GM04503 (cell line): Measurements from ENCODE around the gene CFD.
"Not testable (repeated sequence)": the region's sequence is repeated elsewhere in the genome, so short reads cannot be mapped to it uniquely, and the experiment has no call there.

Source experiments
- DNase-seq: peaks from one replicate; pipeline ENCODE4 v3.0.0-alpha.2; 2012; ENCODE audit warnings: low read depth

CFD gene

GRCh38 chr19:852136-853013 is 7.1 kb upstream of the CFD start, which contains the start of gene ELANE:
TSS of gene ELANE (plus strand) at chr19:852303. CDS start at chr19:852329, 26 bp downstream.
- DNase-seq, result no peak

DNA sequence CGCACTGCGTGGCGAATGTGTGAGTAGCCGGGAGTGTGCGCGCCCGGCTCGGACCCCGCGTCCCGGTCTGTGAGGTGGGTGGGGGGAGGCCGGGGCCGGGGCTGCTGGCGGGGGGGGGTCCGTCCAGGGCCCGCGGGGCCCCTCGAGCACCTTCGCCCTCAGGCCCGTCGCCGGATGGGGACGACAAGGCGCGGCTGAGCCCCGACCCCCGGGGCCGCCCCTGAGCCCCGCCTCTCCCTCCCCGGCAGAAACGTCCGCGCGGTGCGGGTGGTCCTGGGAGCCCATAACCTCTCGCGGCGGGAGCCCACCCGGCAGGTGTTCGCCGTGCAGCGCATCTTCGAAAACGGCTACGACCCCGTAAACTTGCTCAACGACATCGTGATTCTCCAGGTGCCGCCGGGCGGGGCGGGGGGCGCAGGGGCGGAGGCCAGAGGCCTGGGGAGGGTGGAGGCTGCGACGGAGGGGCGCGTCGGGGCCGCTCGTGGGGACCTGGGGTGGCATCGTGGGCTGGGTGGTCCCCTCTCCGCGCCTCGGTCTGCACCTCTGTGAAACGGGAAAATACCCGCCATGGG is 6.4 kb upstream of the CFD start:
- DNase-seq, result no peak

DNA sequence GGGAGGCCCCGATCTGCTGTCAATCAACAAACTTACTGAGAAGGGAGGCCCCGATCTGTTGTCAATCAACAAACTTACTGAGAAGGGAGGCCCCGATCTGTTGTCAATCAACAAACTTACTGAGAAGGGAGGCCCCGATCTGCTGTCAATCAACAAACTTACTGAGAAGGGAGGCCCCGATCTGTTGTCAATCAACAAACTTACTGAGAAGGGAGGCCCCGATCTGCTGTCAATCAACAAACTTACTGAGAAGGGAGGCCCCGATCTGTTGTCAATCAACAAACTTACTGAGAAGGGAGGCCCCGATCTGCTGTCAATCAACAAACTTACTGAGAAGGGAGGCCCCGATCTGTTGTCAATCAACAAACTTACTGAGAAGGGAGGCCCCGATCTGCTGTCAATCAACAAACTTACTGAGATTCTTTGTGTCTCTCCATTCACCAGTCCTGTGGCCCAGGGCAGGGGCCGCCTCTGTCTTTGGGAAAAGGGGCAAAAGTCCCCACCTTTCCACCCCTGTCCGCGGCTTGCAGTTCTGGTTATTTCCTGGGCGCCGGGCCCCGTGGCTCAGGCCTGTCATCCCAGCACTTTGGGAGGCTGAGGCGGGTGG is 5.7 kb upstream of the CFD start:
- not testable (repeated sequence) for DNase-seq

DNA sequence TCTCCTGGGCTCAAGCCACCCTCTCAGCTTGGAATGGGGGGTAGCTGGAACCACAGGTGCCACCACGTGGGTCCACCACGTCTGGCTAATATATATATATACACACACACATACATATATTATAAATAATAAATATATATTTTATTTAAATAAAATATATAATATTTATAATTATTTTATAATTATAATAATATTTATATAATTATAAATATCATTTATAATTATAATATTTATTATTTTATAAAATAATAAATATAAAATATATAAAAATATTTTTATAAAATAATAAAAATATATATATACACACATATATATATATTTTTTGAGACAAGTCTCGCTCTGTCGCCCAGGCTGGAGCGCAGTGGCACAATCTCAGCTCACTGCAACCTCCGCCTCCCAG is 4.9 kb upstream of the CFD start:
- no peak for DNase-seq

- DNase-seq, result no peak
These were observed 4.3 kb upstream of the CFD start for GRCh38 chr19:855142-855541.

DNA sequence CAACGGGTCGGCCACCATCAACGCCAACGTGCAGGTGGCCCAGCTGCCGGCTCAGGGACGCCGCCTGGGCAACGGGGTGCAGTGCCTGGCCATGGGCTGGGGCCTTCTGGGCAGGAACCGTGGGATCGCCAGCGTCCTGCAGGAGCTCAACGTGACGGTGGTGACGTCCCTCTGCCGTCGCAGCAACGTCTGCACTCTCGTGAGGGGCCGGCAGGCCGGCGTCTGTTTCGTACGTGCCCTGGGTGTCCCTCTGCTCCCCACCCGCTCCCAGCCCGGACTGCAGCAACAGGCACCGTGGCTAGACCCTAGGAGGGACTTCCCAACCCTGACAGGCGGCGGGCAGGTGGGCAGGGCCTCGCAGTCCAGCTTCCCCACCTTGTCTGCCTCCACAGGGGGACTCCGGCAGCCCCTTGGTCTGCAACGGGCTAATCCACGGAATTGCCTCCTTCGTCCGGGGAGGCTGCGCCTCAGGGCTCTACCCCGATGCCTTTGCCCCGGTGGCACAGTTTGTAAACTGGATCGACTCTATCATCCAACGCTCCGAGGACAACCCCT is 3.8 kb upstream of the CFD start:
- no peak for DNase-seq

DNA sequence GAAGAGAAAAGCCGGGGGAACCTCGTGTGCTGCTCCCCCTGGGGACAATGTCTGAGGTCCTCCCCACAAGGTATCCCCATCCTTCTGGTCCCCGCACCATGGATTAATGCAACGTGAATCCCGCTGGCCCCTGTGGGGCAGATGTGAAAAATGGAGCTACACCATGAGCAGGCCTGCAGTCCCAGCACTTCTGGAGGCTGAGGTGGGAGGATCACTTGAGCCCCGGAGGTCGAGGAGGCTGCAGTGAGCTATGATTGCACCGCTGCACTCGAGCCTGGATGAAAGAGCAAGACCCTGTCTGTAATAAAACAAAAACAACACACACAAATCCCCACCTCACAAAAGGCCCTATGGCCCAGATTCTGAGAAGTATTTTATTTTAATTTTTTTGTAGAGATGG is 1.2 kb upstream of the CFD start:
- DNase-seq, result no peak

- DNase-seq, result no peak
These were observed 1.8 kb downstream of the CFD start for GRCh38 chr19:861141-861755.

DNA sequence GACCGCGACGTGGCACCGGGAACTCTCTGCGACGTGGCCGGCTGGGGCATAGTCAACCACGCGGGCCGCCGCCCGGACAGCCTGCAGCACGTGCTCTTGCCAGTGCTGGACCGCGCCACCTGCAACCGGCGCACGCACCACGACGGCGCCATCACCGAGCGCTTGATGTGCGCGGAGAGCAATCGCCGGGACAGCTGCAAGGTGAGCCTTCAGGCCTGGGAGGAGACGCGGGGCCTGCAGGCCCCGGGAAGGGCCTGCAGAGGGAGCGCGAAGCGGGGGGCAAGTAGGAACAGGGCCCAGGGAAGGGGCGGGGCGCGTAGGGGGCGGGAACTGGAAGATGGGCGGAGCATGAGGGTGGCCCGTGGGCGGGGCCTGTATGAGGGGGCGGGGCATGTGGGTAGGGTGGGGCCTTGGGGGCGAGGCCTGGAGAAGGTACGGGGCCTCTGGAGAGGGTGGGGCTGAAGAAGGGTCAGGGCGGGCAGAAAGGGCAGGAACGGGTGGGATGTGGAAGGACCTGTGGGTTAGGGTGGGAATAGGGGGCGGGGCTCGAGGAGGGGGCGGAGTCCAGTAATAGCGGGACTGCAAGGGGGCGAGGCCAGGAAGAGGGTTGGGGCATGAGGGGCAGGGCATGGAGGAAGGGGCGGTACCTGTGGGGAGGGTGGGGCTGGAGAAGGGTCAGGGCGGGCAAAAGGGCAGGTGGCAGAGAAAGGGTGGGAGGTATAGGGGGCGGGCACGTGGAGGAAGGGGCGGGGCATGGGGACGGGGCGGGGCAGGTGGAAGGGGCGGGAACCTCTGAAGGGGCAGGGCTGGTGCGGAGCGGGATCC is 2.5 kb downstream of the CFD start:
- DNase-seq, result no peak

- no peak for DNase-seq
These were observed 3.3 kb downstream of the CFD start for GRCh38 chr19:862581-863314.

DNA sequence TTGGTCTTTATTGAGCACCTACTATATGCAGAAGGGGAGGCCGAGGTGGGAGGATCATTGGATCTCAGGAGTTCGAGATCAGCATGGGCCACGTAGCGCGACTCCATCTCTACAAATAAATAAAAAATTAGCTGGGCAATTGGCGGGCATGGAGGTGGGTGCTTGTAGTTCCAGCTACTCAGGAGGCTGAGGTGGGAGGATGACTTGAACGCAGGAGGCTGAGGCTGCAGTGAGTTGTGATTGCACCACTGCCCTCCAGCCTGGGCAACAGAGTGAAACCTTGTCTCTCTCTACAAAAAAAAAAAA is 3.8 kb downstream of the CFD start:
- DNase-seq, result no peak

DNA sequence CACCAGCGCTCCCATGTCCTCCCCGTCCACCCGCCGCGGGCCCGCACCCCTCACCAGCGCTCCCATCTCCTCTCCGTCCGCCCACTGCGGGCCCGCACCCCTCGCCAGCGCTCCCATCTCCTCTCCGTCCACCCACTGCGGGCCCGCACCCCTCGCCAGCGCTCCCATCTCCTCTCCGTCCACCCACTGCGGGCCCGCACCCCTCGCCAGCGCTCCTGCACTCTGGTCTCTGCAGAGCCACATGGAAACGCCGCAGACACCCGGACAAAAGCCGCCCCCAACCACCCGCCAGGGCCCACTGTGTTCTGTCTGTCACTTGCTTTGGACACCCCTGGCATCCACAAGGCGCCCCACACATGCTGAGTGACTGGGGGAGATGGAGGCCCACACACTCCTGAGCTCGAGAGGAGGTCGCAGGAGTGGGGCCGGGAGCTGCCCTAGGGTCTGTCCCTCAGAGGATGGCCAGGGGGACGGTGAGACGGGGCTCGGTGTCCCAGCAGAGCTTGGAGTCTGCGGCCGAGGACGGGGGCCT is 7.4 kb downstream of the CFD start:
- no peak for DNase-seq

DNA sequence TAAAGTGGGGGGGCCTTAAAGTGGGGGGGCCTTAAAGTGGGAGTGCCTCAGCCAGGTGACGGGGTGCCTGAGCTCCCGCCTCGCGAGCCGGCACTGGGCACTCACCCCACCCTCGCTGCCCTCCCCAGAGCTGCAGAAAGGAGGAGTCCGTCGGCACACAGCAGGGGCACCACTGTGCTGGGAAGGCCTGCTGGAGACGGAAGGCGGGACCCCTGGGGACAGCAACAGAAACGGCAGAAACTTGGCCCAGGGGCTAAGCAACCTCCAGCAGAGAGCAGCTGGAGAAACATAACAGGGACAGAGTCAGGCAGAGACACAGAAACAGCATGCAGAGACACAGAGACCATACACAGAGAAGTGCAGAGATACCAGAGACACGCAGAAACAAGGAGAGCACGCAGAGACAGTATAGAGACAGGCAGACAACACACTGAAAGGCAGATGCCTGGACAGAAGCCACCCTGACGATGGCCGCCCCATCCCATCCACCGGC is 7.9 kb downstream of the CFD start:
- no peak for DNase-seq

- DNase-seq, result no peak
These were observed 8.5 kb downstream of the CFD start for GRCh38 chr19:867855-868457.

DNA sequence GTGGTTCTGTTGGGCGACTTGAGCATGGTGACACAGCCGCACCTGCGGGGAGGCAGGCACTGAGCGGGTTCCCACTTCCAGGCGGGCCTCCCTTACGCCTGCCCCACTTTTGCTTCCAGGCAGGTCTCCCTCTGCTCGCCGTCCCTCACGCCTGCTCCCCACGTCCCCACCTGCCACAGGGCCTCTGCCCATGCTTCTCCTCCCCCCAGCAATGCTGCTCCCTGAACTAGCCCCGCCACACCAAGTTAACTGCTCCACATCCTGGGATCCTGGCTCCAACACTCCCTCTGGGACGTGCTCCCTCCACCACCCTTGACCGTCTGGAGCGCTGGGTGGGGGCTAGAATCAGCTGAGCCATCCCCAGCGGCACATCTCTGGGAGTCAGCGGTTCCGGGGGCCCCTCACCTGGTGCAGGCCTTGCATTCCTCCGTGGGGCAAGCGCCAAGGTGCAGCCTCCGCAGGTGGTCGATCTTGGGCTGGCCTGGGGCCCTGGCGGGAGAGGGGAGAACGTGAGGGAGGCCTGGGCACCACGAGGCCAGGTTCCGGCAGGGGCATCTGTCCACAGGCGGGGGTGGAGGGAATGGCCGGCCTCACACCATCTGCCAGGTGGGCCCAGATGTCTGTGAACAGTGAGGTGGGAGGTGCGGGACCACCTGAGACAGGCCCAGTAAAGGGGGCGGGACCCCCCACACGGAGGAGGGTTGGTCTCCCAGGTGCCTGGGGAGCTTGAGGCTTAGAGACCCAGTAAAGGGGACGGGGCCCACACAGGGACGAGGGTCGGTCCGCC is 9.2 kb downstream of the CFD start:
- DNase-seq, result no peak

GRCh38 chr19:869245-870177 is 10.0 kb downstream of the CFD start:
- peak; percentile 80 for DNase-seq

GRCh38 chr19:870314-870713 is 10.8 kb downstream of the CFD start:
- no peak for DNase-seq

DNA sequence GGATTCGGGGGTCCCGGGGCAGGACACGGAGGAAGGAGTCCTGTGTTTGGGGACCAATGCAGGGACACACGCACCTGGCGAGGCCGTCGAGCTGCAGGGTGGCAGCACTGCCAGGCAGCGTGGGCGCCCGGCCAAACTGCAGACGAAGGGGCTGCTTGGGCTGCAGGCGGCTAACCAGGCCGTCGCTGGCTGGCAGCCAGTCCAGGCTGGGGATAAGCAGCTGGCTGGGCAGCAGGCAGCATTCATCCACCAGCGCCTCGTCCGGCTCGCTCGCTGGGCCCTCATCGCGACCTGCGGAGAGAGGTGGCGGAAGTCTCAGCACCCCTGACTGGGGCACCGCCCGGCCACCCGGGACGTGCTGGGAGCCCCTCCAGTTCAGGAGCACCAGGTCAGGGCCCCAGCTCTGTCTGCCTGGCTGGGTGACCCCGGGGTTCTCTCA is 11.5 kb downstream of the CFD start:
- no peak for DNase-seq
